Astrocyte of the cerebellum (primary cell): ENCODE results near the gene NSMCE1.

ENCODE experiments used
- DNase-seq: peaks from one replicate; pipeline ENCODE4 v3.0.0-alpha.2; 2011; ENCODE audit warnings: low read depth
- H3K4me3 ChIP-seq: 2 replicates; pipeline ENCODE4 v1.5.1; 2011; ENCODE audit warnings: mild to moderate bottlenecking, low read depth, low read length, moderate library complexity
- in situ Hi-C: cut with HindIII; loops from 2 replicates; pipeline ENCODE4 v1.10.0; 2017; ENCODE audit warnings: low sequenced_read_pairs
- TF ChIP-seq, protein P1 (sequence below): IDR thresholded peaks from 2 replicates; pipeline ENCODE4 v1.5.1; 2012; ENCODE audit warnings: low read length, low read depth, moderate library complexity, mild to moderate bottlenecking; ENCODE audit errors: missing control alignments

NSMCE1 gene

DNA sequence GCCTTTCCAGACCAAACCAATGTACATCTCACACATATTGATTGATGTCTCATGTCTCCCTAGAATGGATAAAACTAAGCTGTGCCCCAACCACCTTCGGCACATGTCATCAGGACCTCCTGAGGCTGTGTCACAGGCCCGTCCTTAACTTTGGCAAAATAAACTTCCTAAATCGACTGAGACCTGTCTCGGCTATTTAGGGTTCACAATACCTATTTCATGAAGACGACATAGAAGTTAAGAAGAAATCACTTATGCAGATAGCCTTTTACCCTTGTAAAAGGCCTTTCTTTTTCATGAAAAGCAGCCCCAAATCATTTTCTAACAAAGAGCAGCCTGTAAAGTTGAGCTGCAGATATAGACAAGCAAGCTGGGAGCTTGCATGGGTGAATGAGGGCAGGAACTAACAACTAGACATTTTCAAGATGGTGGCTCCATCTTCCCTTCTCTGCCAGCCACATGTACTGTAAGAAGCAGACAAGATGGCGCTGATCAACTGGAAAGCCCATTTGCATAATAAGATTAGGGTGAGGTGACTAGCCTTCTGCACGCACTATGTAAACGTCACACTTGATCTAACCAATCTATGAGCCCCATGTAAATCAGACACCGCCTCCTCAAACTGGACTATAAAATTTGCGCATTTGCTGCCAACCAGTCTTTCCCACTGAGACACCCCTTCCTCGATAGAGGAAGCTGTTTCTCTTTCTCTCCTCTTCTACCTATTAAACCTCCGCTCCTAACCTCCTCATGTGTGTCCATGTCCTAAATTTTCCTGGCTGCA lies 69.9 kb downstream of the NSMCE1 start:
- no peak overlapping the region for H3K4me3 ChIP-seq
- in situ Hi-C loops = no loop called here
- DNase-seq = no peak
- TF ChIP-seq, protein P1, sequence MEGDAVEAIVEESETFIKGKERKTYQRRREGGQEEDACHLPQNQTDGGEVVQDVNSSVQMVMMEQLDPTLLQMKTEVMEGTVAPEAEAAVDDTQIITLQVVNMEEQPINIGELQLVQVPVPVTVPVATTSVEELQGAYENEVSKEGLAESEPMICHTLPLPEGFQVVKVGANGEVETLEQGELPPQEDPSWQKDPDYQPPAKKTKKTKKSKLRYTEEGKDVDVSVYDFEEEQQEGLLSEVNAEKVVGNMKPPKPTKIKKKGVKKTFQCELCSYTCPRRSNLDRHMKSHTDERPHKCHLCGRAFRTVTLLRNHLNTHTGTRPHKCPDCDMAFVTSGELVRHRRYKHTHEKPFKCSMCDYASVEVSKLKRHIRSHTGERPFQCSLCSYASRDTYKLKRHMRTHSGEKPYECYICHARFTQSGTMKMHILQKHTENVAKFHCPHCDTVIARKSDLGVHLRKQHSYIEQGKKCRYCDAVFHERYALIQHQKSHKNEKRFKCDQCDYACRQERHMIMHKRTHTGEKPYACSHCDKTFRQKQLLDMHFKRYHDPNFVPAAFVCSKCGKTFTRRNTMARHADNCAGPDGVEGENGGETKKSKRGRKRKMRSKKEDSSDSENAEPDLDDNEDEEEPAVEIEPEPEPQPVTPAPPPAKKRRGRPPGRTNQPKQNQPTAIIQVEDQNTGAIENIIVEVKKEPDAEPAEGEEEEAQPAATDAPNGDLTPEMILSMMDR = no peak

GRCh38 chr16:27197004-27197403 lies 71.6 kb downstream of the NSMCE1 start:
- TF ChIP-seq, protein P1 = no peak
- no peak overlapping the region for H3K4me3 ChIP-seq
- in situ Hi-C loops = no loop called here
- no peak for DNase-seq

GRCh38 chr16:27195941-27196595 lies 72.5 kb downstream of the NSMCE1 start:
- no peak for DNase-seq
- TF ChIP-seq, protein P1 = no peak
- no peak overlapping the region for H3K4me3 ChIP-seq
- in situ Hi-C loops = no loop called here

GRCh38 chr16:27195076-27195741 lies 73.4 kb downstream of the NSMCE1 start:
- in situ Hi-C loops = no loop called here
- H3K4me3 ChIP-seq = no peak overlapping the region
- TF ChIP-seq, protein P1 = no peak
- DNase-seq = no peak

GRCh38 chr16:27193300-27193990 lies 75.1 kb downstream of the NSMCE1 start:
- H3K4me3 ChIP-seq = no peak overlapping the region
- no peak for DNase-seq
- in situ Hi-C loops = no loop called here
- TF ChIP-seq, protein P1 = no peak

- DNase-seq = no peak
- TF ChIP-seq, protein P1 = no peak
- in situ Hi-C loops = no loop called here
- H3K4me3 ChIP-seq = no peak overlapping the region
These were observed 77.1 kb downstream of the NSMCE1 start for GRCh38 chr16:27191352-27191924.
